GM19455 (cell line): ENCODE measurements around the gene ZC3H8.
"Not testable (repeated sequence)": the region's sequence is repeated elsewhere in the genome, so short reads cannot be mapped to it uniquely, and the experiment has no call there.

Experiments used
- ATAC-seq: cut with Tn5 transposase; IDR thresholded peaks from one replicate; pipeline ENCODE4 v1.9.1; 2021; ENCODE audit not compliant: unreplicated experiment

The ZC3H8 gene

DNA sequence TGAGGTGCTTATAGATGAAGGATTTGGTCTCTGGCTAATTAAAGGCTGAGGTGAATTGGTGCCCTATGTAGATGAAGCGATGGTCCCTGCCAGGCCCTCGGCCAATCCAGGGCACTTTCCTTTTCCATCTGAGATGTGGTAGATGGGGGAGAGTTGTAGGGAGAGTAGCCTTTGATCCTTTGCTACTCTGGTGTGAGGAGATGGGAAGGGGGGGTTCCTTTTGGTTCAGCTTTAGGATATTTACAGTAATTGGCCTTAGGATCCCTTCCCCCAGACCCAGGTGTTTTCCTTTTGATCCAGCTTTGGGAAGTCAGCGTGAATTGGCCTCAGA, 5.4 kb upstream of the ZC3H8 start:
- ATAC-seq: no peak

DNA sequence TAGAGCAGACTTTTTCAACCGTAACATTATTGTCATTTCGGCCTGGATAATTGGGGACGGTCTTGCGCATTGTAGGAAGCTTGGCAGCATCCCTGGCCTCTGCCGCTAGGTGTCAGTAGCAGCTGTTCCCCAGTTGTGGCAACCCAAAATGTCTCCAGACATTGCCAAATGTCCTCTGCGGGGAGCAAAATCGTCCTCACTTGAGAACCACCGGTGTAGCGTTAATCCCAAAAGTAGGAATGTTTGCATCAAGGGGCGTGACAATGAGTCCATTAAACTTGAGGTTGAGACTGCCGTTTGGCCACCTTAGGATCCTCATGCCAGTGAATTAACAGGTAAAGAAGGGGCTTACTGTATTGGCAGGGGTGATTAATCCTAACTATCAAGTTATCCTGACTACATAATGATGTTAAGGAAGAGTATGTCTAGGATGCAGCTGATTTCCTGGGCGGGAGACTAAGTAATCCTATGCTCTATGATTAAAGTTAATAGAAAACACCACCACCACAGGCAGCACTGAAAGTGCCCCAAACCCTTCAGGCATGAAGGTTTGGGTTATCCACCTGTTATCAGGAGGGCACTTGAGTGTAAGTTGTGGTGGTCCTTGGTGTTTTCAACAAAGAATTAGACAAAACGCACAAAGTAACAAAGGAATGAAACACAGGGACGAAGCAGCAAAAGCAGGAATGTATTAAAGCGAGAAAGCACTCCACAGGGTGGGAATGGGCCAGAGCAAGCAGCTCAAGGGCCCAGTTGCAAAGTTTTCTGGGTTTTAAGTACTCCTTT, 4.9 kb upstream of the ZC3H8 start:
- no peak for ATAC-seq

DNA sequence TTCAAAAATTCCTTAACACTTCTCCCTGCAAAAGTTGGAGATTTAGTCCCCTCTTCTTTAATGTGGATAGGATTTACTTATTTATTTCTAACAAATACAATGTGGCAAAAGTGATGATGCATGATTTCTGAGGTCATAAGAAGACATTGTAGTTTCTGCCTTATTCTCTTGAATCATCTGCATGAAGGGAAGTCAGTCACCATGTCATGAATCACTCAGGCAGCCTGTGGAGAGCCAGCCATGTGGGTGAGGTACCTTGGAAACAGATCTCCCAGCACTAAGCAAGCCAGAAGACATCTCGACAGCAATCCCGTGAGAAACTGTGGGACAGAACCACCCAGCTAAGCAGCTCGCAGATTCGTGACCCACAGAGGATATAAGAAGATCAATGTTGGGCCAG, 2.7 kb upstream of the ZC3H8 start:
- ATAC-seq: no peak

DNA sequence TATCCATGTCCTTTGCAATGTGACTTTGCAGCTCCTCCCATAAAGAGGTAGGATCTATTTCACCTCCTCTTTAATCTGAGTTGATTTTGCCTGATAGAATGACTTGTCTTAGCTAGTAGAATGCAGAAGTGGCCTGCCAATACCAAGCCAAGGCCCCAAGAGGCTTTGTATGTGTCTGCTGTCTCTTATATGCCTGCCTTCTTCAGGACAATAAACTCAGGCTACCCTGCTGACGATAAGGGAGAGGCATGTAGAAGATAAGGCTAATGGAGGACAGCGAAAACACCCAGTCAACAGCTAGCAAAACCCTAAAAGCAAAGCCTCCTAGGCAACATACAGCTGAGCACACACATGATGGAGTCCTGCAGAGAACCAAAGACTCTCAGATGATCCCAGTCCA, 1.8 kb upstream of the ZC3H8 start:
- no peak for ATAC-seq

DNA sequence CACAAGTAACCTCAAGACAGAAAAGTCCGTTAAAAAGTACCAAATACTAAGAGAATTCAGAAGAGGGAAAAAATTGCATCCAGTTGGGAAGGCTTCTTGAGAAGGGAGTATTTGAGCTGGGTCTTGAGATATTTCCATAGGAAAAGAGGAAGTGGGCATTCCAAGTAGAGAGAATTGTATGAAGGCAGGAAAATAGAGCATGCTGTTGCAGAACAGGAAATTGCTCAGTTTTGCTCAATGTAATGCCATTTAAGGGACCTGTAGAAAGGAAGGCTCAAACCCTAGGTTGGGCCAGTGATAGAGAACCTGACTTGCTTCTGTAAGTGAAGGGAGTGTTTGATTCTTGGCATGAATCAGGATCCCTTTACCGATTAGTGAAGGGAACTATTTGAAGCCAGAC, 1.0 kb upstream of the ZC3H8 start:
- no peak for ATAC-seq

DNA sequence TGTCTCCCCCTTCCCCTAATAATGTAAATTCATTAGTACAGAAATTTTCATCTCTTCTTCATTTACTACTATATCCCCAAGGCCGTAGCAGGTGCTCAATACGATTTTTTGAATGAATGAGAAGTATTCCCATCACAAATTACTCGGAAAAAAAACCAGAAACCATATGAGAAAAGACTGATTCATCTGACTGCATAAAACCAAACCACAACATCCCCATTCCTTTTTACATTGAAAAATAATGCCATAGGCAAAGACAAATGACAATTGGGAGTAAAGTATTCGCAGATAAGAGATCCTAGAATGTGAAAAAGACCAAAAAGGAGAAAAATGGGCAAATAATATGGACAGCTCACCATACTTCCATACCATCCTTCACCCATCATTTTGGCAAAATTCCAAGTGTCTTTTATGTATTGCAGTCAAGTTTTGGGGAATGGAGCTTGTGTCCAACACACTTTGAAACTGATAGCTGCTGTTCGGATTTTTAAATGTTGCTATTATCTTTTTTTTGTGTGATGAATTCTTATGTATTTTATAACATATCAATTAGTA, 1.5 kb downstream of the ZC3H8 start:
- ATAC-seq: no peak

DNA sequence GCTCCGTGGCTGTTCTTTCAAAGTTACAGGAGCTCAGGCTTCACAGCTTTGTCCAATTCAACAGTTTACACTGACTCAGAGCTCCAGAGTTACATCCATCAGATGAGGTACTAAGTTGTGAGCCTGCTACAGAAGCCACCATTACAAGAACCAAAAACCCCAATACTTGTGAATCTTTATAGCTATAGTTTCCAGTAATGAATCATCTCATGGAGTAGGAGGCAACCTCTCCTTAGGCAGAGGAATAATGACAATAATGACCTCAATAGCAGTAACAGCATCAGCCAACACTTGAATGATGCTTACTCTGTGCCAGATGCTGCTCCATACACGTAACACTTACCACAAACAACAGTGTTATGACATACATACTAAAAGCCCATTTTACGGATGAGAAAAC, 3.6 kb downstream of the ZC3H8 start:
- no peak for ATAC-seq

DNA sequence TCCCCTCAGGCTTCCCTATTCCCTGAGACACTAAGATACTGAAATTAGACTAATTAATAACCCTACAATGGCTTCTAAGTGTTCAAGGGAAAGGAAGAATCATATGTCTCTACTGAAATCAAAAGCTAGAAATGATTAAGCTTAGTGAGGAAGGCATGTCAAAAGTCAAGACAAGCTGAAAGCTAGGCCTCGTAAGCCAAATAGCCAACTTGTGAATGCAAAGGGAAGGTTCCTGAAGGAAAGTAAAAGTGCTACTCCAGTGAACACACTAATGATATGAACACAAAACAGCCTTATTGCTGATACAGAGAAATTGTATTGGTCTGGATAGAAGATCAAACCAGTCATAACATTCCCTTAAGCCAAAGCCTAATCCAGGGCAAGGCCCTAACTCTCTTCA, 10.0 kb downstream of the ZC3H8 start:
- ATAC-seq: no peak

DNA sequence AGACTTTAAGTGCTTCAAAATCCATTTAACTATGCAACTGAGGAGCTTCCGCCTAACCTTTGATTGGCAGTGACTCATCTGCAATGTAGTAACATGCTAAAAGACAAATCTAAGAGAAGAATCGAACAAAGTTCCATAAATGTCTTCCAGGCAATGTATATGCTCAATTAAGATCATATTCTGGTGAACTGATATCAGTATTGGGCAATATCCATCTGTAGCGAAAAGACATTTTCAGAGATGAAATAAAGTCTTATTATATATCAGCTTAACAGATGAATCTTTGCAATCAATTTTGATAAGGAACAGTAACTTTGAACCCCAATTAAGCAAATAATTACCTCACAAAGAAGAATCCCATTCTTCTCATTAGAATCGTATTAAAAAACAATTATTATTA, 11.6 kb downstream of the ZC3H8 start:
- no peak for ATAC-seq

DNA sequence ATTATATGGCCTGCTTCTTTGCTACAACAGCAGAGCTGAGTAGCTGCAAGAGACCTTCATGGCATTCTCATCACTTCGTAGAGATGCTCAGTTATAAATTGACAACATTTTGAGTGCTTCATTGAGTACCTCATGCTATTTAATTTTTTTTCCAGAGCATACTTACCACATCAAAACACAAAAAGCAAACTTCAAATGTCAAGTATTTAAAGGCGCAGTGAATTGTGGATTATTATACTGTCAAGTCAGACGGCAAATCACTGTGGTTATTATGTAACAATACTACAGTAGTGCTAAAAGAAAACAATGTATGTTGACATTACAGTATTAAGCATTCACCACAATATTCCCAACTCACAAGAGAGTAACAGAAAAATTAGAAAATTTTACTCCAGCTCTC, 12.5 kb downstream of the ZC3H8 start:
- no peak for ATAC-seq

DNA sequence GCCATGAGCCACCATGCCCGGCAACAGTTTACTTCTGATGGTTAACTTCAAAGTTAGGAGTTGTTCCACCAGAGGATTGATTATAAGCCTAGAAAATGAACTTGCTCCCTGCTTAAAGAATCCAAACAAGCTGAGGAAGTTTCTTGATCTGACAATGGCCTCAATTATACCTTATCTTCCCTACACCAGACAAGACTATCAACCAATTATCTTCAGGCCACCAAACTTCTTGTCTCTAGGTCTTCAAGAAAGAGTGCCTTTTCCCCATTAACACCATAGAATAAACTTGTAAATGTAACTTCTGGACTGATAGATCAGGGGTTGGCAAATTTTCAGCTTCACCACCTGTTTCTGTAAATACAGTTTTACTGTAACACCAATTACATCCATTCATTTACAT, 15.0 kb downstream of the ZC3H8 start:
- ATAC-seq: no peak

DNA sequence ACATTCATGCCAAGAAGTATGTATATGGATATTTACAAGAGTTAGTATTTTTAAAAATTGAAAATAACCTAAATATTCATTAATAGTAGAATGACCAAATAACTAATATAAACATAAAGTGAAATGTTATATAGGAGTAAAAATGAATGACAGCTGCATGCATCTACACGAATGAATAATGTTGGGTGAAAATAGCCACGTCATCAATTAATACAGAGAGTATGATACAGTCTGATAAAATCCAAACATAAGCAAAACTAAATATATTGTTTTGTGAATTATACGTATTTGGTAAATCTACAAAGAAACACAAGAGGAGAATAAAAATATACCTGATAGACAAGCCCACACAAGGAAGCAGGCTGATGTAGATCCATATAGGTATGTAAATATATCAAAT, 24.5 kb downstream of the ZC3H8 start:
- no peak for ATAC-seq

DNA sequence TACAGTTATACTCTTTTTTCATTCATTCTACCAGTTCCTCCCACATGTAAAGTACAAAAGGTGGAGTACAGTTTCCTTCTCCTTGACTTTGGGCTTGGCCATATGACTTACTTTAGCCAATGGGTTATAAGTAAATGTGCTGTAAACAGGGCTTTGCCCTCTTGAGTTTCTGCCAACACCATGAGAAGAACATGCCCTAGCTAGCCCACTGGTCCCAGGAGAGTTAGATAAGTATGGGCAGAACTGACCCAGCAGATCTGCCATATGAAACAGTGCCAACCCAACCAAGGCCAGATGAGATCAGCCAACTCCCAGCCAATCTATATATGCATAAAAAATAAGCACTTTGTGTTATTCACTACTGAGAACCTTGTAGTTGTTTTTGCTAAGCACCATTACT, 25.5 kb downstream of the ZC3H8 start:
- no peak for ATAC-seq

DNA sequence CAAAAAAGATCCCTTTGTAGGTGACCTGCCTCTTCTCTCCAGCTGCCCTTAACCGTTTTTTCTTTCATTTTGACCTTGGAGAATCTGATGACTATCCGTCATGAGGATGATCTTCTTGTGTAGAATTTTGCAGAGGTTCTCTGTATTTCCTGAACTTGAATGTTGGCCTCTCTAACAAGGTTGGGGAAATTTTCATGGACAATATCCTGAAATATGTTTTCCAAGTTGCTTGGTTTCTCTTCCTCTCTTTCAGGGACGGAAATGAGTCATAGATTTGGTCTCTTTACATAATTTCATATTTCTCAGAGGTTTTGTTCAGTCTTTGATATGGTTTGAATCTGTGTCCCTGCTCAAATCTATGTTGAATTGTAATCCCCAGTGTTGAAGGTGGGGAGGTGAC, 34.0 kb downstream of the ZC3H8 start:
- ATAC-seq: no peak

DNA sequence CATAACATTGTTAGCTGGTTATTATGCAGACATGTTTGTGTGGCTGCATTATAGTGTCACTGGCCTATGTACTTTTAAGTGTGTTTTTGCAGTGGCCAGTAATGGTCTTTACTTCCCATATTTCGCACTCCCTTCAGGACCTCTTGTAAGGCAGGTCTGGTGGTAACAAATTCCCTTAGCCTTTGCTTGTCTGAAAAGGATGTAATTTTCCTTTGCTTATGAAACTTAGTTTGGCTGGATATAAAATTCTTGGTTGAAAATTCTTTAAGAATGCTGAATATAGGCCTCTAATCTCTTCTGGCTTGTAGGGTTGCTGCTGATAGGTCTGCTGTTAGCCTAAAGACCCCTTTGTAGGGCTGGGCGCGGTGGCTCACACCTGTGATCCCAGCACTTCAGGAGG, 34.7 kb downstream of the ZC3H8 start:
- no peak for ATAC-seq

DNA sequence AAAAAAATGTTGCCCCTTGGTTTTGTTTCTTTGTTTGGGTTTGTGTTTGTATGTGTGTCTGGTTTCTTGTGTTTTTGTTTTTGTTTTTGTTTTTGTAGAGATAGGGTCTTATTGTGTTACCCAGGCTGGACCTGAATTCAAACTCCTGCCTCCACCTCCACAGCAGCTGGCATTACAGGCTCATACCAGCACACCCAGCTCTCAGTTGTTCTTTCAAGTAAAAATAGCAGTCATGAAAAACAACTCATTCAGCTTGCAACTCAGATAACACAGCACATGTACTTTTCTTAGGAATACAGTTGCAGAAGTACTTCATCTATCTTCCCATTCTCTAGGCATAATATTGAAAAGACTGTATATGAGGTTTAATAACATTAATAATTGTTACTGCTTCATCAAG, 37.0 kb downstream of the ZC3H8 start:
- no peak for ATAC-seq

DNA sequence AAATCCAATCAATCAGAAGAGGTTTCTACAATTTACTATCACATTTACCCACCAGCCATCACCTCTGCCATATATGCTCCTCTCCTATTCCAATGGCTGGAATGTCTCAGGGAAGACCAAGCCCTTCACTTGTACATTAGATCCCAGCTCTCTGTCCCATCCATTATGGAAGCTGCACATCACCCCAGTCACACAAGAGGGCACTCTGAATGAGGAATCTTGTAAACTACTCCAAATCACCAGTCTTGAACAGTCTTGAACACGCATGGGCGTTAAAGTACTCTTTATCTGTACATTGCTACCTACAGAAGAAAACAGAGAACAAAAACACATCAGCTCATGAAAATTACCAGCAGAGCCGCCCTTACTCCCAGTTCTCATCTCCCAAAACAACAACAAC, 38.7 kb downstream of the ZC3H8 start:
- ATAC-seq: no peak

DNA sequence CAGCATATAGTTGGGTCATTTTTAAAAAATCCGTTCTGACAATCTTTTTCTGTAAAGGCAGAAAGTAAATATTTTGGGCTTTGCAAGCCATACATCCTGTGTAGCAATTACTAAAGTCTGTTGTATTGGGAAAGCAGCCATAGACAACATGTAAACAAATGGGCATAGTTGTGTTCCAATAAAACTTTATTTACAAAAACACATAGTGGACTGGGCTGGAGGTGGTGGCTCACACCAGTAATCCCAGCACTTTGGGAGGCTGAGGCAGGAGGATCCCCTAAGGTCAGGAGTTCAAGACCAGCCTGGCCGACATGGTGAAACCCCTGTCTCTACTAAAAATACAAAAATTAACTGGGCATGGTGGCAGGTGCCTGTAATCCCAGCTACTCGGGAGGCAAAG, 46.9 kb downstream of the ZC3H8 start:
- not testable (repeated sequence) for ATAC-seq

DNA sequence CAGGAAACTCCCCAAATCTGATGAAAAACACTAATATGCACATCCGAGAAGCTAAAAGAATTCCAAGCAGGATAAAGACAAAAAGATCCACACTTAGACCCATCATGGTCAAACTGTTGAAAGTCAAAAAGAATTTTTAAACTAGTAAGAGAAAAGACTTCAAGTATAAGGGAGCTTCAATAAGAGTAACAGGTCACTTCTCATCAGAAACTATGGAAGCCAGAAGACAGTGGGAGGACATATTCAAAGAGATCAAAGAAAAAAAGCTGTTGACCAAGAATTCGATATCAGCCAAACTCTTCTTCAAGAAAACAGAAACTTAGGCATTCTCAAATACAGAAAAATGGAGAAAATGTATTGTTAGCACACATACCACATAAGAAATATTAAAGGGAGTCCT, 50.4 kb downstream of the ZC3H8 start:
- no peak for ATAC-seq

DNA sequence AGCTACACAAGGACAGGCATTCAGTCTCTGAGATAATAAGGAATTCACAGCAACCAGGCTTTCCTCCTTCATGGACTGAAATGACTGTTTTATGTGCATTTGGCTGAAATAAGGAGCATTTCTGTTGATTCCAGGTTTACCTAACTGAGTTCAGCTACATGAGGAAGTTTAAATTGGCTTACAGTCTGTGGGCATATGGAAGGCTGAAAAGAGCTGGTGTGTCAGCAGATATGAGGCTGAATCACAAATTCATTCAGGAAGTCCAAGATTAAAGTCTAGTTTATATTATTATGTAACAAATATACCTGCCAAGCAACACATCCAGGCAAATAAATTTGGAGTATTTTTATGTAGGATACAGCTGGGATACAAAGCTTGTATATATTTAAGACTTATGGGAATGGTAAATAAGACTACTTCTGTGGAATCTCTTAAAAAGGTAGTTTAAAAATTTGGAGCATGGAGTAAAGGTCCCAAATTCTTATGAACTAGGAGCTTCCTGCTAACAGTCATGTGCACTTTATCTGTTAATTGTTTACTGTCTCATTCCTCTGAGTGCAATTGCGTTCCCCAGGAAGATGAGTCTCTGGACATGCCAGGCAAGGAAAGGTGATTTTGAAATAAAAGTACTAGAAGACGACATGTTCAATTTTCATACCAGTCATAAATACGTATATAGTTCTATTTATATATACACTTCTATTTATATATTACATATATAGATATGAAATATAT, 53.0 kb downstream of the ZC3H8 start:
- no peak for ATAC-seq

DNA sequence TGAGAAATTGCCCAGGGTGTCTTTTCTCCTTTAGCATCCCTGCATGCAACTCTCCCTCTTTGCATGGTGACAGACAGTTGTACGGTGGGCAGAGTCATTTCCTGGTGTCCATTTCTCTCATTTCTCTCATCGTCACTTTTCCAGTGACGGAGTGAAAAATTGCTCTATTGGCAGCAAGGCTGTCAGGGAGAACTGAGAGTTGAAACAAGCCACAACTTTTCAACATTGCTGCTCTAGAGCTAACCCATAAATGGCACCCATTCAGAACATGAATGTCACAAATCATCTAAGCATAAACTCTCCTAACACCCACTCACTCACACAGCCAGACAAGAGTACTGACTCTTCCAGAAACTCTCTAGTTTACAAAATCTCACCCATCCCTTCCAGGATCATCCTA, 55.7 kb downstream of the ZC3H8 start:
- no peak for ATAC-seq

DNA sequence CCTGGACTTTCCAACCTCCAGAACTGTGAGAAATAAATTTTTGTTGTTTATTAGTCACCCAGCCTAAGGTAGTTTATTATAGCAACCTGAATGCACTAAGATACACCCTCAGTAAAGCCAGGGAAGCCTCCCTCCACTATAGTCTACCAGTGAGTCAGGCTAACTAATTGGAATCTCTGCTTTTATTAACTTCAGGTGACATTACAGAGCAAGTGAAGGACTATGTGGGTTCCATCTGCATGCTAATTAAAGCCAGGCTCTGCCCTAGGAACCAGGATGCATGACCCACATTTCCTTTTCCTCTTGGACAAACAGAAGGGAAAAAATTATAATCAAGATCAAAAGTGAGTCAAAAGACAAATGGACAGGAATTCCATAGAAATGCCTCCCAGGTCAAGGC, 56.1 kb downstream of the ZC3H8 start:
- no peak for ATAC-seq

DNA sequence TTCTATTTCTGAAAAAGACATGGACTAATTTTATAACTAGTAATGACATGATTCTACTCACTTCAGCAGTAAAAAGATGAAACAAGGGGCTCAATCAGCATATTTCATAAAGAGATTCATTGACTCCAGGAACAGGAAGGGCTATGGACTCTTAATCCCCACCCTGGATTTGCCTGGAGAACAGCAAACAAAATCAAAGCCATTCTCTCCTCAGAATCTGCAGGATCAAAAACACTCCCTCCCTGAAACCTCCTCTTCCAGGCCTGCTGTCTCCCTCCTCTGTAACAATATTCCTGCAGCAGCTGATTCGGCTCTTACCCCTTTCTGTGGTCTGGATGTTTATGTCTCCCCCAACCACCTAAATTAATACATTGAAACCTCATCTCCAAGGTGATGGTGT, 57.0 kb downstream of the ZC3H8 start:
- ATAC-seq: no peak
